ENCODE results near the gene SLCO1C1.

SLCO1C1 gene

GRCh38 chr12:20798554-20798953 lies 103.4 kb downstream of the SLCO1C1 start:
- no peak for DNase-seq (ENCODE audit: low spot score)

GRCh38 chr12:20800160-20800559 lies 105.0 kb downstream of the SLCO1C1 start:
- no peak for DNase-seq (ENCODE audit: low spot score)

GRCh38 chr12:20801035-20801434 lies 105.9 kb downstream of the SLCO1C1 start:
- DNase-seq (ENCODE audit: low spot score) = no peak

Data from CD4-positive, alpha-beta T cell treated with Interleukin-15 for 4 hours (primary cell).